Gastrocnemius medialis (tissue), 4 donors: Measurements from ENCODE around the gene DDX3X. TPM values are rescaled to one million over a fixed set of nuclear protein-coding genes. Genes with fewer than 3 reads are reported as not detected.
A peak's percentile ranks its signal among the peaks of the same experiment; 100 is the strongest.

Experiments used
- ATAC-seq, 2 donors: fragments of 150-250 bp; one replicate each; pipeline ENCODE4 v1.9.1; 2016
- DNase-seq, 2 donors: peaks; one replicate each; pipeline ENCODE4 v3.0.0-alpha.2; 2019
- H3K27ac ChIP-seq, 4 donors: fragments of 200-600 bp; sonication (generic); 1 replicate in 1 of 4; 2 replicates in 3 of 4; pipeline ENCODE4 v1.5.1; 2016 to 2018; ENCODE audit warnings: mild to moderate bottlenecking in 2 of 4, moderate library complexity in 1 of 4
- H3K27me3 ChIP-seq, 3 donors: fragments of 200-600 bp; sonication (generic) in 2 of 3; 1 replicate in 1 of 3; 2 replicates in 2 of 3; pipeline versions ENCODE4 v1.5.1 to v1.6.0; 2016 to 2019; ENCODE audit warnings: mild to moderate bottlenecking in 1 of 3, moderate library complexity in 1 of 3
- H3K36me3 ChIP-seq, 2 donors: fragments of 200-600 bp; sonication (generic) in 1 of 2; one replicate each; pipeline ENCODE4 v1.5.1; 2017 to 2018
- H3K4me1 ChIP-seq, 2 donors: fragments of 200-600 bp; sonication (generic) in 1 of 2; one replicate each; pipeline ENCODE4 v1.5.1; 2016 to 2017; ENCODE audit warnings: mild to moderate bottlenecking in 2 of 2
- H3K4me3 ChIP-seq, 4 donors: fragments of 200-600 bp; sonication (generic) in 3 of 4; 1 replicate in 1 of 4; 2 replicates in 3 of 4; pipeline ENCODE4 v1.5.1; 2016 to 2019; ENCODE audit warnings: mild to moderate bottlenecking in 2 of 4
- H3K9me3 ChIP-seq, 3 donors: fragments of 200-600 bp; sonication (generic) in 2 of 3; 1 replicate in 1 of 3; 2 replicates in 2 of 3; pipeline ENCODE4 v1.5.1; 2016 to 2019
- POLR2A ChIP-seq, 2 donors: fragments of 450-650 bp; IDR thresholded peaks; one replicate each; pipeline ENCODE4 v1.6.1; 2017; ENCODE audit warnings: antibody characterized with exemption in 2 of 2, mild to moderate bottlenecking in 2 of 2, moderate library complexity in 2 of 2
- in situ Hi-C, 4 donors: fragments of 200-750 bp; cut with MboI; loops; one replicate each; pipeline versions ENCODE4 v1.15.0 to v1.8.0; 2017; ENCODE audit warnings: low sequenced_read_pairs in 4 of 4
- intact Hi-C: fragments of 100-400 bp; cut with DNase I; formaldehyde crosslinking; loops from one replicate; pipeline ENCODE4 v1.15.1; 2023; ENCODE audit warnings: low total_unique reads
- total RNA-seq, 4 donors: library from RNA; depleted of rRNA; stranded (reverse); fragments of >200 nt; gene quantifications; one replicate each; pipeline versions ENCODE4 v1.1.0 to v1.2.3, GENCODE V29; 2016
- TF ChIP-seq, protein P1 (sequence below), 5 experiments: fragments of 450-650 bp in 3 of 5; fragments of 200-600 bp in 2 of 5; sonication (generic) in 2 of 5; IDR thresholded peaks in 4 of 5; conservative IDR thresholded peaks in 1 of 5; 1 replicate in 4 of 5; 2 replicates in 1 of 5; pipeline ENCODE4 v1.5.1; 2016 to 2019; ENCODE audit warnings: antibody characterized with exemption in 5 of 5, mild to moderate bottlenecking in 3 of 5, moderate library complexity in 3 of 5

DDX3X gene
- total RNA-seq, 4 donors from 2014 or later = 196 to 331 (median 272) TPM

DNA sequence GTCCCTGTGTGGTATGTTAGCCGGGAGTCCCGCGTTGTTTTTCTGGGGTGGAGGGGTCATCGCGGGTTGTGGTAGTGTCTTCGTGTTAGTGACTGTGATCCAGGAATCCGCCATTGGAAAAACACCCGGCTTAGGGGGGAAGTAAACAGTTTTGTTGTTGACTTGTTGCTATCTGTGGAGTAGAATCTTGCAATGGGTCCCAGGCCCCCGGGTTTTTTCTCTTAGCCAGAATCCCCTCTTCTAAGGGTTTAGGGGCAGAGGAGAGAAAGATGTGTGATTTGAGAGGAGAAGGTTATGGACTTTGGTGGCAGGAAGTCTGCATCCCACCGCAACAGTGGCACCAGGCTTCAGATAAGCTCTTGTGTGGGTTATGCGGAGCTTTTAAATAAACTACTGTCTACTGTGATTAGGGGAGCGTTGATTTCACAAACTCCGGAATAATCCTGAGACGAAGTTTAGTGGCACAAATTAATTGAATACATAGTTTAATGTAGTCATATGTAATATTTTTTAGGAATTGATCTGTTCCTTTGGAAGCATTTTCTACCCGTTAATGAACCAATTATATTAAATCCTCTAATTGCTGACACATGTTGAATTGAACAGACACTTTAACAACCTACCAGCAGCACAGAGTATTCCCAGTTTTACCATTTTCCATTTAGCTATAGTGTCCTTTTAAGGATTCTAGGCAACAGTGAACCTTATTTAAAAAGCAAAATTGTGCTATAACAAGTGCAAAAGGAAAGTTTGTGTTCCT, 1.4 kb downstream of the DDX3X start:
- no peak for ATAC-seq
- intact Hi-C loops (loop anchor here (2.0 kb wide), 3 partner anchors 107 to 689 kb away; partner anchors contain the start of genes CXorf38 and USP9X), in situ Hi-C loops (loop anchor here in 2 of 4 donors (10.0 kb wide), 2 partner anchors 109 to 691 kb away; partner anchors contain the start of genes CXorf38 (in 1 of the 2) and NYX (in 1 of the 2))
- TF ChIP-seq, protein P1, sequence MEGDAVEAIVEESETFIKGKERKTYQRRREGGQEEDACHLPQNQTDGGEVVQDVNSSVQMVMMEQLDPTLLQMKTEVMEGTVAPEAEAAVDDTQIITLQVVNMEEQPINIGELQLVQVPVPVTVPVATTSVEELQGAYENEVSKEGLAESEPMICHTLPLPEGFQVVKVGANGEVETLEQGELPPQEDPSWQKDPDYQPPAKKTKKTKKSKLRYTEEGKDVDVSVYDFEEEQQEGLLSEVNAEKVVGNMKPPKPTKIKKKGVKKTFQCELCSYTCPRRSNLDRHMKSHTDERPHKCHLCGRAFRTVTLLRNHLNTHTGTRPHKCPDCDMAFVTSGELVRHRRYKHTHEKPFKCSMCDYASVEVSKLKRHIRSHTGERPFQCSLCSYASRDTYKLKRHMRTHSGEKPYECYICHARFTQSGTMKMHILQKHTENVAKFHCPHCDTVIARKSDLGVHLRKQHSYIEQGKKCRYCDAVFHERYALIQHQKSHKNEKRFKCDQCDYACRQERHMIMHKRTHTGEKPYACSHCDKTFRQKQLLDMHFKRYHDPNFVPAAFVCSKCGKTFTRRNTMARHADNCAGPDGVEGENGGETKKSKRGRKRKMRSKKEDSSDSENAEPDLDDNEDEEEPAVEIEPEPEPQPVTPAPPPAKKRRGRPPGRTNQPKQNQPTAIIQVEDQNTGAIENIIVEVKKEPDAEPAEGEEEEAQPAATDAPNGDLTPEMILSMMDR (IDR thresholded peaks at IDR 0.05 in 4 of 5, conservative IDR thresholded peaks at IDR 0.05 in 1 of 5) = no peak
- no peak for TF ChIP-seq POLR2A (IDR thresholded peaks at IDR 0.05)
- Histone ChIP-seq H3K27me3 (no peaks in the 10 kb centered on the region), H3K4me3 (peak overlapping the region; percentile 73 to 96 (median 84)), H3K9me3 (no peaks in the 10 kb centered on the region), H3K4me1 (peaks cover 11 to 44% of the 10 kb centered on the region in 2 donors), H3K27ac (peak overlapping the region; percentile 93 to 99 (median 98)), H3K36me3 (peaks cover 0 to 17% of the 10 kb centered on the region in 2 donors)
- DNase-seq = no peak

DNA sequence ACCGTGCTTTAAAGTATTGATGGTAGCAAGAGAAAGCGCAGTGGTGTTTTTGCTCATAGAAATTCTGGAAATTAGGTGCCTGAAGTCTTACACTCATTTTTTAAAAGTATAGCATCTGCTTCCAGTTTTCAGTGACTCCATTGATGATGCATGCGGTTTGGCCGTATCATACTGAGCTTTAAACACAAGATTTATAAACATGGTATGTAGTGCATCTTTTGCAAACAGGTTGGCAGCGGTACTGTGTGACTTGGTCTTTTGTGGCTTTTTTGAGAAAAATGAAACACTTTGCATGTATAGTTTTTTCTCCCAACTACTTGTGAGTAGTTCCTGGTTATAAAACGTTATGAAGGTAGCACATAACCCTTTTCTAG, 2.0 kb downstream of the DDX3X start:
- TF ChIP-seq, protein P1 (IDR thresholded peaks at IDR 0.05 in 4 of 5, conservative IDR thresholded peaks at IDR 0.05 in 1 of 5) = no peak
- no peak for TF ChIP-seq POLR2A (IDR thresholded peaks at IDR 0.05)
- H3K27ac ChIP-seq = peak overlapping the region; percentile 93 to 99 (median 98)
- ATAC-seq (no peak), DNase-seq (no peak)
- H3K9me3 ChIP-seq = no peaks in the 10 kb centered on the region
- intact Hi-C loops = loop anchor here (2.0 kb wide), 3 partner anchors 107 to 689 kb away; partner anchors contain the start of genes CXorf38 and USP9X
- peaks cover 0 to 22% of the 10 kb centered on the region in 2 donors for H3K36me3 ChIP-seq
- no peaks in the 10 kb centered on the region for H3K27me3 ChIP-seq
- peaks cover 11 to 48% of the 10 kb centered on the region in 2 donors for H3K4me1 ChIP-seq
- peak overlapping the region; percentile 73 to 96 (median 84) for H3K4me3 ChIP-seq
- in situ Hi-C loops = loop anchor here in 2 of 4 donors (10.0 kb wide), 2 partner anchors 109 to 691 kb away; partner anchors contain the start of genes CXorf38 (in 1 of the 2) and NYX (in 1 of the 2)

GRCh38 chrX:41336447-41336846, 2.5 kb downstream of the DDX3X start:
- TF ChIP-seq POLR2A (IDR thresholded peaks at IDR 0.05) = no peak
- TF ChIP-seq, protein P1 (IDR thresholded peaks at IDR 0.05 in 4 of 5, conservative IDR thresholded peaks at IDR 0.05 in 1 of 5) = no peak
- peaks cover 0 to 27% of the 10 kb centered on the region in 2 donors for H3K36me3 ChIP-seq
- H3K27me3 ChIP-seq = no peaks in the 10 kb centered on the region
- H3K27ac ChIP-seq = peak overlapping the region; percentile 93 to 99 (median 98)
- intact Hi-C loops = no loop called here
- in situ Hi-C loops = loop anchor here in 2 of 4 donors (10.0 kb wide), 2 partner anchors 108 to 692 kb away; partner anchors contain the start of genes CXorf38 (in 1 of the 2) and NYX (in 1 of the 2)
- no peak for DNase-seq
- peaks cover 11 to 49% of the 10 kb centered on the region in 2 donors for H3K4me1 ChIP-seq
- ATAC-seq = no peak
- H3K4me3 ChIP-seq = peak overlapping the region; percentile 73 to 96 (median 84)
- H3K9me3 ChIP-seq = no peaks in the 10 kb centered on the region

GRCh38 chrX:41337140-41337539, 3.2 kb downstream of the DDX3X start:
- H3K9me3 ChIP-seq = no peaks in the 10 kb centered on the region
- no peak for ATAC-seq
- peak overlapping the region; percentile 73 to 96 (median 84) for H3K4me3 ChIP-seq
- peak overlapping the region; percentile 93 to 99 (median 98) for H3K27ac ChIP-seq
- H3K4me1 ChIP-seq = peaks cover 11 to 53% of the 10 kb centered on the region in 2 donors
- no peaks in the 10 kb centered on the region for H3K27me3 ChIP-seq
- H3K36me3 ChIP-seq = peaks cover 0 to 34% of the 10 kb centered on the region in 2 donors
- DNase-seq = no peak
- intact Hi-C loops = no loop called here
- in situ Hi-C loops = loop anchor here in 2 of 4 donors (10.0 kb wide), 2 partner anchors 108 to 692 kb away; partner anchors contain the start of genes CXorf38 (in 1 of the 2) and NYX (in 1 of the 2)
- TF ChIP-seq, protein P1 (IDR thresholded peaks at IDR 0.05 in 4 of 5, conservative IDR thresholded peaks at IDR 0.05 in 1 of 5) = no peak
- no peak for TF ChIP-seq POLR2A (IDR thresholded peaks at IDR 0.05)
